Measurements from ENCODE around the gene RASAL2.

RASAL2 gene

GRCh38 chr1:178399177-178399728 lies 305.3 kb downstream of the RASAL2 start:
- no peak for DNase-seq (ENCODE audit: insufficient read length, low spot score)
- no peak for TF ChIP-seq POLR2A (IDR thresholded peaks at IDR 0.05; ENCODE audit: low read depth, low read length)

GRCh38 chr1:178405137-178405536 lies 311.2 kb downstream of the RASAL2 start:
- FAIRE-seq (no peak), DNase-seq (ENCODE audit: insufficient read length, low spot score) (no peak)
- TF ChIP-seq POLR2A (IDR thresholded peaks at IDR 0.05; ENCODE audit: low read depth, low read length), result no peak

More at GRCh38 chr1:178399177-178399728, 305.3 kb downstream of the RASAL2 start:
- no peak for FAIRE-seq

GRCh38 chr1:178407215-178407614 lies 313.3 kb downstream of the RASAL2 start:
- no peak for TF ChIP-seq POLR2A (IDR thresholded peaks at IDR 0.05; ENCODE audit: low read depth, low read length)
- FAIRE-seq (no peak), DNase-seq (ENCODE audit: insufficient read length, low spot score) (no peak)

GRCh38 chr1:178407655-178408054 lies 313.8 kb downstream of the RASAL2 start:
- FAIRE-seq, result no peak
- DNase-seq (ENCODE audit: insufficient read length, low spot score), result no peak
- TF ChIP-seq POLR2A (IDR thresholded peaks at IDR 0.05; ENCODE audit: low read depth, low read length), result no peak

- no peak for TF ChIP-seq POLR2A (IDR thresholded peaks at IDR 0.05; ENCODE audit: low read depth, low read length)
- DNase-seq (ENCODE audit: insufficient read length, low spot score) (no peak), FAIRE-seq (no peak)
Measured at GRCh38 chr1:178408871-178409270, 315.0 kb downstream of the RASAL2 start.

- FAIRE-seq (no peak), DNase-seq (ENCODE audit: insufficient read length, low spot score) (no peak)
- TF ChIP-seq POLR2A (IDR thresholded peaks at IDR 0.05; ENCODE audit: low read depth, low read length), result no peak
Measured at GRCh38 chr1:178409541-178409940, 315.6 kb downstream of the RASAL2 start.

- FAIRE-seq (no peak), DNase-seq (ENCODE audit: insufficient read length, low spot score) (no peak)
- no peak for TF ChIP-seq POLR2A (IDR thresholded peaks at IDR 0.05; ENCODE audit: low read depth, low read length)
Measured at GRCh38 chr1:178411756-178412399, 318.0 kb downstream of the RASAL2 start.

GRCh38 chr1:178412400-178412770 lies 318.5 kb downstream of the RASAL2 start:
- FAIRE-seq (no peak), DNase-seq (ENCODE audit: insufficient read length, low spot score) (no peak)
- TF ChIP-seq POLR2A (IDR thresholded peaks at IDR 0.05; ENCODE audit: low read depth, low read length), result no peak

GRCh38 chr1:178417858-178418257 lies 324.0 kb downstream of the RASAL2 start:
- peak; percentile 12 for DNase-seq (ENCODE audit: insufficient read length, low spot score)
- FAIRE-seq, result peak; percentile 89
- no peak for TF ChIP-seq POLR2A (IDR thresholded peaks at IDR 0.05; ENCODE audit: low read depth, low read length)

- no peak for DNase-seq (ENCODE audit: insufficient read length, low spot score)
- FAIRE-seq, result peak; percentile 82
- TF ChIP-seq POLR2A (IDR thresholded peaks at IDR 0.05; ENCODE audit: low read depth, low read length), result no peak
Measured at GRCh38 chr1:178418284-178418955, 324.5 kb downstream of the RASAL2 start.

- FAIRE-seq, result no peak
- no peak for TF ChIP-seq POLR2A (IDR thresholded peaks at IDR 0.05; ENCODE audit: low read depth, low read length)
- DNase-seq (ENCODE audit: insufficient read length, low spot score), result no peak
Measured at GRCh38 chr1:178434360-178434759, 340.5 kb downstream of the RASAL2 start.

GRCh38 chr1:178434899-178435435 lies 341.1 kb downstream of the RASAL2 start:
- DNase-seq (ENCODE audit: insufficient read length, low spot score), result no peak
- no peak for FAIRE-seq

GRCh38 chr1:178436899-178437298 lies 343.0 kb downstream of the RASAL2 start:
- no peak for TF ChIP-seq POLR2A (IDR thresholded peaks at IDR 0.05; ENCODE audit: low read depth, low read length)
- FAIRE-seq, result no peak
- DNase-seq (ENCODE audit: insufficient read length, low spot score), result no peak

More at GRCh38 chr1:178434899-178435435, 341.1 kb downstream of the RASAL2 start:
- no peak for TF ChIP-seq POLR2A (IDR thresholded peaks at IDR 0.05; ENCODE audit: low read depth, low read length)

- FAIRE-seq (no peak), DNase-seq (ENCODE audit: insufficient read length, low spot score) (no peak)
- TF ChIP-seq POLR2A (IDR thresholded peaks at IDR 0.05; ENCODE audit: low read depth, low read length), result no peak
Measured at GRCh38 chr1:178438432-178438831, 344.5 kb downstream of the RASAL2 start.

Data from H54 (cell line).